ENCODE measurements around the gene OPN4. TPM values are rescaled to one million over a fixed set of nuclear protein-coding genes. Genes with fewer than 3 reads are reported as not detected.

The OPN4 gene
- total RNA-seq, 1 experiment from 2014 or later = not detected

DNA sequence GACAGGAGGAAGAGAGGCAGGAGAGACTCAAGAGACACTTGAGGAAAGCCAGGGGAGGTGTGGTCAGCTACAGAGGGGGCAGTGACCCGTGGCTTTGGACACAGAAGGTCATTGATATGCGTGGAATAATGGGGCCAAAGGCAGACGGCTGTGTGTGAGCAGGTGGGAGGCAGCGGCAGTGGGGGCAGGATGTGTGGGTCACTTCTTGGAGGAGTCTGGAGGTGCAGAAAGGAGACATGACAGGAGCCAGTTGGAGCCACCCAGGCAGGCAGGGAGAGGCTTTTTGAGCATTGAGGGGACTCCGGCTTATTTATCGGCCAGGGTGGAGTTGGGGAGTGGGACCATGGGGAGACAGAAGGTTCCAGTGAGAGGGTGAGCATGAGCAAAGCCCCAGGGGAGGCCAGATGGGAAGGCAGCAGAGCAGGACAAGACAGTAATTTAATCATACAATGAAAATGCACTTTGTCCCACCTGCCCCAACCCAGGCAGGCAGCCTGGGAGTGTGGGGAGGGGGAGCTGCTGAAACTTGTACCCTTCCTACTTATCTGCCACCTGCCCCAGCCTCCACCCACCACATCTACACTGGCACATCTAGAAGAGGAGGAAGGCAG, 19.0 kb downstream of the OPN4 start:
- H3K36me3 Mint-ChIP-seq (ENCODE audit: insufficient read depth, unreplicated experiment) = no peaks in the 10 kb centered on the region
- H3K27me3 Mint-ChIP-seq (ENCODE audit: insufficient read depth, unreplicated experiment) = no peaks in the 10 kb centered on the region
- H3K9me3 ChIP-seq = no peaks in the 10 kb centered on the region
- TF ChIP-seq, protein P1, sequence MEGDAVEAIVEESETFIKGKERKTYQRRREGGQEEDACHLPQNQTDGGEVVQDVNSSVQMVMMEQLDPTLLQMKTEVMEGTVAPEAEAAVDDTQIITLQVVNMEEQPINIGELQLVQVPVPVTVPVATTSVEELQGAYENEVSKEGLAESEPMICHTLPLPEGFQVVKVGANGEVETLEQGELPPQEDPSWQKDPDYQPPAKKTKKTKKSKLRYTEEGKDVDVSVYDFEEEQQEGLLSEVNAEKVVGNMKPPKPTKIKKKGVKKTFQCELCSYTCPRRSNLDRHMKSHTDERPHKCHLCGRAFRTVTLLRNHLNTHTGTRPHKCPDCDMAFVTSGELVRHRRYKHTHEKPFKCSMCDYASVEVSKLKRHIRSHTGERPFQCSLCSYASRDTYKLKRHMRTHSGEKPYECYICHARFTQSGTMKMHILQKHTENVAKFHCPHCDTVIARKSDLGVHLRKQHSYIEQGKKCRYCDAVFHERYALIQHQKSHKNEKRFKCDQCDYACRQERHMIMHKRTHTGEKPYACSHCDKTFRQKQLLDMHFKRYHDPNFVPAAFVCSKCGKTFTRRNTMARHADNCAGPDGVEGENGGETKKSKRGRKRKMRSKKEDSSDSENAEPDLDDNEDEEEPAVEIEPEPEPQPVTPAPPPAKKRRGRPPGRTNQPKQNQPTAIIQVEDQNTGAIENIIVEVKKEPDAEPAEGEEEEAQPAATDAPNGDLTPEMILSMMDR (IDR thresholded peaks at IDR 0.05; ENCODE audit: insufficient read depth in 1 of 2, low read depth in 1 of 2, low read length in 1 of 2, severe bottlenecking in 1 of 2, unreplicated experiment in 1 of 2) = no peak
- intact Hi-C loops (cut with micrococcal nuclease; ENCODE audit: unreplicated experiment) = no loop called here
- H3K36me3 ChIP-seq (ENCODE audit: control insufficient read depth, insufficient read depth, low read length) = no peaks in the 10 kb centered on the region
- no peak for DNase-seq
- ChIA-PET CTCF (no interaction called here), POLR2A (no interaction called here)
- H3K27me3 ChIP-seq (replicated peaks; ENCODE audit: control insufficient read depth, insufficient read depth, low read length) = no peaks in the 10 kb centered on the region
- H3K4me1 Mint-ChIP-seq (ENCODE audit: low read depth, unreplicated experiment) = peaks cover 12% of the 10 kb centered on the region
- H3K9me3 Mint-ChIP-seq (ENCODE audit: unreplicated experiment) = no peaks in the 10 kb centered on the region
- BruUV-seq (replicated peaks) = no TSS peak
- H3K4me3 ChIP-seq (ENCODE audit: low read depth, low read length) = no peak overlapping the region
- no peak overlapping the region for H3K27ac Mint-ChIP-seq (ENCODE audit: unreplicated experiment)
- no peak overlapping the region for H3K4me3 Mint-ChIP-seq (ENCODE audit: unreplicated experiment)
- peaks cover 32% of the 10 kb centered on the region for H3K4me1 ChIP-seq

DNA sequence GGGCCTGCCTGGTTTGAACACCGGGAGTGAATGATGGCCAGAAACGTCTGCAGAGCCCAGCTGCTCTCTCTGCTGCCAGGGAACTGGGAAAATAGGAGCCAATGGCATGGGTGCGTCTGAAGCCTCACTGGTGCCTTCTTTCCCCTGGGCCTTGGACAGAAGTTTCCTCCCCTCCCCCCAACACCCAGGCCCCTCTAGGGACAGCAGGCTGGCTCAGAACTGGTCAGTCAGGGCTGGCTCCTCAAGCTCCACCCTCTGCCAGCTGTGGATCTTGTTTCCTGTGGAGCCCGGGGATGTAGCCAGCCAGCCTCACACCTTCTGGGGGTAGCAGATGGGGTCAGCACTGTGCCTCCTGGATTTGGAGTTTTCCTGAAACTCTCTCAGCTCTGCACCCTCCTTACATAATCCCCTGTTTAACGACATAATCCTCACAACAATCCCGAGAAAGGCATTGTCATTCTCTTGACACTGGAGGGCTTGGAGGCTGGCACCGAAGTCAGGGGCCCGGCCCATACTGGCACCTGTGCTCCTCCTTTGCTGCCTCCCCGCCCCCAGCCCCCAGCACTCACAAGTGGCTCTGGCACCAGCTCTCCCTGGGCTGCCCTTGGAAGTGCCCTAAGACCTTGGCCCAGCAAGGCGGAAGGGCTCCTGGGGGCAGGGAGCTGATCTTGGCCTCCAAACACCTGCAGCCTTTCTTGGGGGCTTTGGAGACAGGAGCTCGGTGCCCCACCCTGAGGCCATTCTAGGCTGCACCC, 19.7 kb downstream of the OPN4 start:
- CTCF ChIA-PET = no interaction called here
- no peaks in the 10 kb centered on the region for H3K9me3 Mint-ChIP-seq (ENCODE audit: unreplicated experiment)
- H3K9me3 ChIP-seq = no peaks in the 10 kb centered on the region
- no peaks in the 10 kb centered on the region for H3K27me3 Mint-ChIP-seq (ENCODE audit: insufficient read depth, unreplicated experiment)
- peaks cover 26% of the 10 kb centered on the region for H3K4me1 ChIP-seq
- DNase-seq = no peak
- H3K4me3 Mint-ChIP-seq (ENCODE audit: unreplicated experiment) = no peak overlapping the region
- POLR2A ChIA-PET = no interaction called here
- H3K27me3 ChIP-seq (replicated peaks; ENCODE audit: control insufficient read depth, insufficient read depth, low read length) = no peaks in the 10 kb centered on the region
- no peak overlapping the region for H3K27ac Mint-ChIP-seq (ENCODE audit: unreplicated experiment)
- no peaks in the 10 kb centered on the region for H3K36me3 ChIP-seq (ENCODE audit: control insufficient read depth, insufficient read depth, low read length)
- intact Hi-C loops (cut with micrococcal nuclease; ENCODE audit: unreplicated experiment) = no loop called here
- H3K4me1 Mint-ChIP-seq (ENCODE audit: low read depth, unreplicated experiment) = peaks cover 12% of the 10 kb centered on the region
- TF ChIP-seq, protein P1 (IDR thresholded peaks at IDR 0.05; ENCODE audit: insufficient read depth in 1 of 2, low read depth in 1 of 2, low read length in 1 of 2, severe bottlenecking in 1 of 2, unreplicated experiment in 1 of 2) = no peak
- H3K36me3 Mint-ChIP-seq (ENCODE audit: insufficient read depth, unreplicated experiment) = no peaks in the 10 kb centered on the region
- no TSS peak for BruUV-seq (replicated peaks)
- no peak overlapping the region for H3K4me3 ChIP-seq (ENCODE audit: low read depth, low read length)

DNA sequence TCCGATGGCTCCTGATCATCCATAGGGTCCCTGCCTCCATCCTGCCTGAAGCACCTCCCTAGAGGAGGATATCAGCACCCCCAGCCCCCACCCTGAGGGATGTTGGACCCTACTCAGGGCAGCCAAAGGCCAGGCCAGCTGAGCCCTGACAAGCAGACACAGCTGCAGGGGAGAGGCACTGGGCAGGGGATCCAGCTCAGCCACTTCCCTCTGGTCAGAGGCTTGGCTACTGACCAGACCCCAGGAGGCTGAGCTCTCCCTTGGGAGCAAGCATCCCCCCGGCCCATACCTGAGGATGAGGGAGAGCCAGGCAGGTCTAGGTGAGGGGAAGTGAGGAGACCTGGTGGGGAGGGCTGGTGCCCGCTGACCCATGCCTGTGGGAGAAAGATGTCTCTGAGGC, 20.6 kb downstream of the OPN4 start:
- intact Hi-C loops (cut with micrococcal nuclease; ENCODE audit: unreplicated experiment) = no loop called here
- H3K36me3 ChIP-seq (ENCODE audit: control insufficient read depth, insufficient read depth, low read length) = no peaks in the 10 kb centered on the region
- Mint-ChIP-seq H3K36me3 (ENCODE audit: insufficient read depth, unreplicated experiment) (no peaks in the 10 kb centered on the region), H3K4me3 (ENCODE audit: unreplicated experiment) (no peak overlapping the region), H3K27ac (ENCODE audit: unreplicated experiment) (no peak overlapping the region), H3K4me1 (ENCODE audit: low read depth, unreplicated experiment) (peaks cover 12% of the 10 kb centered on the region), H3K27me3 (ENCODE audit: insufficient read depth, unreplicated experiment) (no peaks in the 10 kb centered on the region), H3K9me3 (ENCODE audit: unreplicated experiment) (no peaks in the 10 kb centered on the region)
- DNase-seq = no peak
- no peak overlapping the region for H3K4me3 ChIP-seq (ENCODE audit: low read depth, low read length)
- H3K27me3 ChIP-seq (replicated peaks; ENCODE audit: control insufficient read depth, insufficient read depth, low read length) = no peaks in the 10 kb centered on the region
- no TSS peak for BruUV-seq (replicated peaks)
- TF ChIP-seq, protein P1 (IDR thresholded peaks at IDR 0.05; ENCODE audit: insufficient read depth in 1 of 2, low read depth in 1 of 2, low read length in 1 of 2, severe bottlenecking in 1 of 2, unreplicated experiment in 1 of 2) = no peak
- H3K9me3 ChIP-seq = no peaks in the 10 kb centered on the region
- ChIA-PET CTCF (no interaction called here), POLR2A (no interaction called here)
- H3K4me1 ChIP-seq = peaks cover 26% of the 10 kb centered on the region

Measured in Caco-2 (cell line).